ENCODE measurements around the gene XXYLT1. TPM values are rescaled to one million over a fixed set of nuclear protein-coding genes. Genes with fewer than 3 reads are reported as not detected.

The XXYLT1 gene
- total and polyA plus RNA-seq, 9 of the 15 experiments (the other 6 are each of a cell fraction or from before 2014, with no cell fraction given) = 1.9 to 18.9 (median 15.0) TPM

- TF ChIP-seq MBD1 (CRISPR knock-in tag; IDR thresholded peaks at IDR 0.05) (no peak), SMC3 (conservative IDR thresholded peaks at IDR 0.05; ENCODE audit: insufficient read depth, low read depth, low read length) (no peak), E2F4 (CRISPR knock-in tag; IDR thresholded peaks at IDR 0.05; ENCODE audit: low read depth) (no peak), ZNF518B (CRISPR knock-in tag; IDR thresholded peaks at IDR 0.05) (no peak), CBX3 (IDR thresholded peaks at IDR 0.05; ENCODE audit: borderline replicate concordance in 1 of 2, low read length in 2 of 2) (no peak), SNRNP70 (optimal IDR thresholded peaks at IDR 0.05; ENCODE audit: low read depth, low read length) (no peak), RFX1 (IDR thresholded peaks at IDR 0.05) (peak; percentile 92), HMG20A (CRISPR knock-in tag; conservative IDR thresholded peaks at IDR 0.05) (no peak), CC2D1A (IDR thresholded peaks at IDR 0.05) (no peak), FOXA3 (CRISPR knock-in tag; conservative IDR thresholded peaks at IDR 0.05 in 1 of 2, IDR thresholded peaks at IDR 0.05 in 1 of 2) (0 out of 4 replicates have a peak, but pooled peaks of 1 of the 2 experiments have one; percentile 9), ZNF24 (IDR thresholded peaks at IDR 0.05) (no peak), GTF3C2 (IDR thresholded peaks at IDR 0.05; ENCODE audit: borderline replicate concordance, extremely low read depth, insufficient read length) (no peak), PKNOX1 (IDR thresholded peaks at IDR 0.05) (peak; percentile 92), ASH1L (IDR thresholded peaks at IDR 0.05; ENCODE audit: borderline replicate concordance, low read depth, partially characterized antibody) (no peak), MAFG (tag; conservative IDR thresholded peaks at IDR 0.05) (no peak), ZNF707 (CRISPR knock-in tag; conservative IDR thresholded peaks at IDR 0.05) (no peak)
These were observed 83.1 kb downstream of the XXYLT1 start (continued) for GRCh38 chr3:195187609-195188425.

Measured in K562 (cell line).